BLaER1 (cell line): ENCODE data around the gene ZNF324.
"Not testable (repeated sequence)": the region's sequence is repeated elsewhere in the genome, so short reads cannot be mapped to it uniquely, and the experiment has no call there.

Experiments
- H3K27ac ChIP-seq: shearing (Covaris generic); formaldehyde crosslinking; 2 replicates; pipeline ENCODE4 v1.8.1; 2022
- H3K27me3 ChIP-seq: shearing (Covaris generic); formaldehyde crosslinking; 2 replicates; pipeline ENCODE4 v1.8.1; 2022
- H3K36me3 ChIP-seq: shearing (Covaris generic); formaldehyde crosslinking; 2 replicates; pipeline ENCODE4 v1.8.1; 2022
- H3K4me1 ChIP-seq: shearing (Covaris generic); formaldehyde crosslinking; 2 replicates; pipeline ENCODE4 v1.8.1; 2022
- H3K4me2 ChIP-seq: shearing (Covaris generic); formaldehyde crosslinking; 2 replicates; pipeline ENCODE4 v1.8.1; 2022
- H3K4me3 ChIP-seq: shearing (Covaris generic); formaldehyde crosslinking; 2 replicates; pipeline ENCODE4 v1.8.1; 2022
- H3K9ac ChIP-seq: shearing (Covaris generic); formaldehyde crosslinking; 2 replicates; pipeline ENCODE4 v1.8.1; 2022
- H3K9me3 ChIP-seq: shearing (Covaris generic); formaldehyde crosslinking; 2 replicates; pipeline ENCODE4 v1.8.1; 2022
- H4K20me1 ChIP-seq: shearing (Covaris generic); formaldehyde crosslinking; 2 replicates; pipeline ENCODE4 v1.8.1; 2022
- Cebpa-rat ChIP-seq: shearing (Covaris generic); IDR thresholded peaks from 2 replicates; pipeline ENCODE4 v1.8.1; 2022

The ZNF324 gene

GRCh38 chr19:58450856-58451357 is 16.0 kb upstream of the ZNF324 start:
- Histone ChIP-seq H3K9ac (peak overlapping the region; percentile 81), H3K36me3 (peaks cover 21% of the 10 kb centered on the region; the same call in 1 of the 2 replicates), H3K4me3 (peak overlapping the region; percentile 91), H3K9me3 (peaks cover 47% of the 10 kb centered on the region), H3K27me3 (peaks cover 22% of the 10 kb centered on the region), H4K20me1 (no peaks in the 10 kb centered on the region), H3K27ac (no peak overlapping the region), H3K4me1 (peaks cover 18% of the 10 kb centered on the region), H3K4me2 (peak overlapping the region; percentile 95)
- TF ChIP-seq Cebpa-rat, result no peak

DNA sequence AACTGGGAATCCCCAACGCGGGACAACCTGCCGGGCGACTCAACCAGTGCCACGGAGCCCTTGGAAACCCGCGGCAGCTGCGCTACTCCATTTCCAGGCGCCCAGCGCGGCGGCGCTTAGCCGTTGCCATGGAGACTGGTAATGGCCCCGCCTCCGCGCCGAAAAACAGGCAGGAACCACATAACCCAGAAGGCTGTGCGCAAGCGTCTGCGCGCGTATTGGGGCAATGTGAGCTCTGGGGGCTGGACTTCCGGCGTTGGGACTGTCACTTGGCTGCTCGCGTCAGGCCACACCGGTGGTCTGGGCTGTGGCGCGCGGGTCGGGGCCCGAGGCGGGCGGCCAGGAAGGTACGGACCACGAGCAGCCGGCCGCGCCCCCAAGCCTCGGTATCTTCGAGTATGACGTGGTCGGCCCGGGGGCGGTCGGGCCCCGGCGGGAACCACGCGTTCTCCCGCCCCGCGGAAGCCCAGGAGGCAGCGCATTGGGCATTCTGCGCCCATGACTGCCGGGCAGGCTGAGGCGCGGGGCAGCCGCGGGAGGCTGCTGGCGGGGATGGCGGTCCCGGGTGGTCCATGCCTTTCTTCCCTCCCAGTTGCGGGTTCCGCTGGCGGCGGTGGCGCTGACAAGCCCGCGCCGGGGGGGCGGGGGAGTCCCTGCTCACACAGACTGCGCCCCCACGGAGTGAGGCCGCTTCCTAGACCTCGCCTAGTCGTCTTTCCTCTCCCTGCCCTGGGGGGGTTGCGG is 15.3 kb upstream of the ZNF324 start, which contains the start of gene ZNF324B:
TSS of gene ZNF324B (plus strand) at position 265 of the 744 bp plus-strand sequence. CDS start 2,080 bp downstream, outside the sequence.
- peak within 1 kb of the TSS; percentile 91 for H3K4me3 ChIP-seq

DNA sequence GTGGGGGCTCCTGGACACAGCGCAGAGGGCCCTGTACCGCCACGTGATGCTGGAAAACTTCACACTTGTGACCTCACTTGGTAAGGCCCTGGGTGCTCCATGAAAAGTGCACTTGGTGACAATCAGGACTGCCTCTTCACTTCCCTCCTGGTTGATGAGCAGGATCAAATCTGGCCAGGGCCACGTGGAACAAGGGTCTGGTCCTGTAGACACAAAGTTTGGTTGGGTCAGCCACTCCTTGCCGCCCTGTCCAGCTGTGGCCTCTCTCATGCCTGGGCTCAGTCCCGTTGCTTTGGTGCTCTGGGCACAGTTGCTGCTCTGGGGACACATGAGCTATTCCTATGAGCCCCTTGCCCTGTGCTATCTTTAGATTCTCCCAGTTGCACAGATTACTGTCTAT is 13.1 kb upstream of the ZNF324 start:
- Histone ChIP-seq H3K4me1 (peaks cover 18% of the 10 kb centered on the region), H3K27me3 (peaks cover 22% of the 10 kb centered on the region), H3K4me2 (no peak overlapping the region), H3K4me3 (no peak overlapping the region), H3K9me3 (peaks cover 21% of the 10 kb centered on the region), H4K20me1 (no peaks in the 10 kb centered on the region), H3K9ac (no peak overlapping the region), H3K36me3 (peaks cover 45% of the 10 kb centered on the region), H3K27ac (no peak overlapping the region)
- no peak for TF ChIP-seq Cebpa-rat

More for the DNA sequence above, 15.3 kb upstream of the ZNF324 start, which contains the start of gene ZNF324B:
- Histone ChIP-seq H3K4me1 (peaks cover 18% of the 10 kb centered on the region), H3K27me3 (peaks cover 22% of the 10 kb centered on the region), H3K4me2 (peak within 1 kb of the TSS; percentile 95), H3K9me3 (peaks cover 43% of the 10 kb centered on the region), H3K9ac (peak within 1 kb of the TSS; percentile 81), H4K20me1 (no peaks in the 10 kb centered on the region), H3K27ac (peak within 1 kb of the TSS; percentile 64), H3K36me3 (peaks cover 27% of the 10 kb centered on the region)
- TF ChIP-seq Cebpa-rat, result no peak

- no peak overlapping the region for H3K4me3 ChIP-seq
- peaks cover 10% of the 10 kb centered on the region for H3K27me3 ChIP-seq
- H3K4me2 ChIP-seq, result no peak overlapping the region
- no peak for TF ChIP-seq Cebpa-rat
- H4K20me1 ChIP-seq, result no peaks in the 10 kb centered on the region
- peaks cover 18% of the 10 kb centered on the region for H3K4me1 ChIP-seq
- peaks cover 51% of the 10 kb centered on the region for H3K36me3 ChIP-seq
- no peak overlapping the region for H3K27ac ChIP-seq
- peaks cover 5% of the 10 kb centered on the region for H3K9me3 ChIP-seq
- H3K9ac ChIP-seq, result no peak overlapping the region
Measured at GRCh38 chr19:58455306-58455705, 11.6 kb upstream of the ZNF324 start.

DNA sequence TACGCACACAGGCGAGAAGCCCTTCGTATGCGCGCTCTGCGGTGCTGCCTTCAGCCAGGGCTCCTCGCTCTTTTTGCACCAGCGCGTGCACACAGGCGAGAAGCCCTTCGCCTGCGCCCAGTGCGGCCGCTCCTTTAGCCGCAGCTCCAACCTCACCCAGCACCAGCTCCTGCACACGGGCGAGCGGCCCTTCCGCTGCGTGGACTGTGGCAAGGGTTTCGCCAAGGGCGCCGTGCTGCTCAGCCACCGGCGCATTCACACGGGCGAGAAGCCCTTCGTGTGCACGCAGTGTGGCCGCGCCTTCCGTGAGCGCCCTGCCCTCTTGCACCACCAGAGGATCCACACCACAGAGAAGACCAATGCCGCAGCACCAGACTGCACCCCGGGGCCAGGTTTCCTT is 10.8 kb upstream of the ZNF324 start:
- Histone ChIP-seq H3K4me1 (peaks cover 13% of the 10 kb centered on the region), H3K36me3 (peaks cover 51% of the 10 kb centered on the region), H4K20me1 (no peaks in the 10 kb centered on the region), H3K27ac (no peak overlapping the region), H3K4me2 (no peak overlapping the region), H3K27me3 (peaks cover 1% of the 10 kb centered on the region), H3K4me3 (no peak overlapping the region), H3K9me3 (no peaks in the 10 kb centered on the region), H3K9ac (no peak overlapping the region)
- no peak for TF ChIP-seq Cebpa-rat

- Histone ChIP-seq H4K20me1 (no peaks in the 10 kb centered on the region), H3K4me3 (no peak overlapping the region), H3K36me3 (peaks cover 35% of the 10 kb centered on the region), H3K9me3 (no peaks in the 10 kb centered on the region), H3K9ac (no peak overlapping the region), H3K4me2 (no peak overlapping the region), H3K27me3 (peaks cover 14% of the 10 kb centered on the region), H3K27ac (no peak overlapping the region), H3K4me1 (no peaks in the 10 kb centered on the region)
- TF ChIP-seq Cebpa-rat, result no peak
Measured at GRCh38 chr19:58460039-58460438, 6.8 kb upstream of the ZNF324 start.

- H3K4me2 ChIP-seq, result peak overlapping the region; percentile 93
- peaks cover 18% of the 10 kb centered on the region for H3K4me1 ChIP-seq
- no peak overlapping the region for H3K9ac ChIP-seq
- H3K27ac ChIP-seq, result no peak overlapping the region
- H3K36me3 ChIP-seq, result peaks cover 21% of the 10 kb centered on the region
- no peaks in the 10 kb centered on the region for H3K9me3 ChIP-seq
- H4K20me1 ChIP-seq, result peaks cover 27% of the 10 kb centered on the region
- peaks cover 29% of the 10 kb centered on the region for H3K27me3 ChIP-seq
- no peak for TF ChIP-seq Cebpa-rat
- peak overlapping the region; percentile 94 for H3K4me3 ChIP-seq
Measured at GRCh38 chr19:58466089-58466759, 656 bp upstream of the ZNF324 start.

DNA sequence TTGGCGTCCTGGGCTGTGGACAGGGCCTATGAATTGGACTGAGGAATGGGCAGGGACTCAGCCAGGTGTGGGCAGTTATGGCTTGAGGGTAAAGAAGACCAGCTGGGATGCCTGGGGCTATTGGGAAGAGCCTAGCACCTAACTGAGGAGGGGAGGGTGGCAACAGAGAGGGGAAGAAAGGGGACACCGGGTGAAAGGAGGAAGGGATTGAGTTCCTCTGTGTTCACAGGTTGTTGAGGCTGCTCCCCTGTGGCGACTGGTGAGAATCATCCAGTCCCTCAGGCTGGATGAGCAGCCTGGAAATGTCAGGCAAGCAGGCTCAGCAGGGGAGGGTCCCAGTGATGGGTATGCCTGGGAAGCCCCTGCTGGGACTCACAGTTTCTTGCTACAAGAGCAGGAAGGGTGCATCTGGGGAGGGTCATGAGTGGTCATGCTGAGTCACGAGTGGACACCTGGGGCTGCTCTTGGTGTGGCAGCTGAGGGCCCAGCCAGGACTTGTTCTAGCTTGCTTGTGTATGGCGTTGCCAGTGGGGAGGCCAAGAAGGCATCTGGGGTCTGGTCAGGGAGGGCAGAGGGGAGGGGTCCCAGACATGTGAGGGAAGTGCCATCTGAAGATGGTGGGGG is 1.4 kb downstream of the ZNF324 start:
- Histone ChIP-seq H3K4me1 (peaks cover 20% of the 10 kb centered on the region), H3K27ac (no peak overlapping the region), H3K4me3 (peak overlapping the region; percentile 94; the same call in 1 of the 2 replicates), H3K27me3 (peaks cover 29% of the 10 kb centered on the region), H3K4me2 (peak overlapping the region; percentile 93), H3K9me3 (no peaks in the 10 kb centered on the region), H3K9ac (no peak overlapping the region), H4K20me1 (peaks cover 38% of the 10 kb centered on the region), H3K36me3 (peaks cover 41% of the 10 kb centered on the region)
- no peak for TF ChIP-seq Cebpa-rat

DNA sequence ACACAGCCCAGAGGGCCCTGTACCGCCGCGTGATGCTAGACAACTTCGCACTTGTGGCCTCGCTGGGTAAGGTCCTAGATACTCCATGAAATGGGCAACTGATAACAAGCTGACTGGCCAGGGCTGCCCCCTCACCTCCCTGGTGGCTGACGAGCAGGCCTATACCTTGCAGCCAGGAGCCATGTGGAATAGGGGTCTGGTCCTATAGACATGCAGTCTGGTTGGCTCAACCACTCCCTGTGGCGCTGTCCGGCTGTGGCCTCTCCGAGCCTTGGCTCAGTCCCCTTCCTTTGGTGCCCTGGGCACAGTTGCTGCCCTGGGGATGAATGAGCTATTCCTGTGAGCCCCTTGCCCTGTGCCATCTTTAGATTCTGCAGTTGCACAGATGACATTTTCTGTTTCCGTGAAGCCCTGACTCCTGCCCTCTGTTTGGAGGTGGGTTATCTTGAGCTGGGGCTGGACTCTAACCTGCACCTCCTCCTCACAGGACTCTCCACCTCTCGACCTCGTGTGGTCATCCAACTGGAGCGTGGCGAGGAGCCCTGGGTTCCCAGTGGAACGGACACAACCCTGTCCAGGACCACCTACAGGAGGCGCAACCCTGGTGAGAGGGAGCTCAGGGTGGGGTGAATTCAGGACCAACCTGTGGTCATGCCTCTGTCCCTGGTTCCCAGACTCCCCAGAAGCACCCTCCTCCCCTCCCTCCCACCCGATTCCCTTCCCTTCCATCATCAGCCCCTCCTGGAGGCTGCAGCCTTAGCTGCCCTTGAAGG is 2.5 kb downstream of the ZNF324 start:
- Histone ChIP-seq H3K4me2 (no peak overlapping the region), H3K4me1 (peaks cover 31% of the 10 kb centered on the region), H3K27ac (no peak overlapping the region), H3K36me3 (peaks cover 48% of the 10 kb centered on the region), H3K9me3 (no peaks in the 10 kb centered on the region), H3K27me3 (peaks cover 21% of the 10 kb centered on the region), H4K20me1 (peaks cover 48% of the 10 kb centered on the region), H3K9ac (no peak overlapping the region), H3K4me3 (no peak overlapping the region)
- TF ChIP-seq Cebpa-rat, result no peak

- H3K27ac ChIP-seq, H3K9ac ChIP-seq, H3K4me2 ChIP-seq, H3K27me3 ChIP-seq, H3K9me3 ChIP-seq, H3K4me3 ChIP-seq: not testable (repeated sequence)
- peaks cover 48% of the 10 kb centered on the region for H3K36me3 ChIP-seq
- peaks cover 56% of the 10 kb centered on the region for H4K20me1 ChIP-seq
- H3K4me1 ChIP-seq, result peaks cover 41% of the 10 kb centered on the region
Measured at GRCh38 chr19:58470837-58471543, 4.1 kb downstream of the ZNF324 start.
